ENCODE data around the gene EML4.

DNA sequence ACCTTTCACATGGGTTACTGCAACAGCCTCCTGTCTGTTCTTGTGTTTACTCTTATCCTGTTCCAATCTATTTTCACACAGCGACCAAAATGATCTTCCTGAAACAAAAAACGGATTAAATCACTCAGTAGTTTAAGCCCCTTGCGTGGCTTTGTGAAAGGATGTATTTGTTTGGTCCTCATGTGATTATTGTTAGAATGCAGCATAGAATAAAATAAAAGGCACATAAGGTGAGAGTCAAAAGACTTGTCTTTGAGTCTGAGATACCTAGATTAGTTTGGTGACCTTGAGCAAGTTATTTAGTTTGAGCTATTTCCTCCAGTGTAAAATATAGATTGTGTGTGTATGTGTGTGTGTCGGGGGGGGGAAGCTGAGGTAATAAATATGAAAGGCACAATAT, 72.4 kb downstream of the EML4 start:
- no peak for TF ChIP-seq YY1 (IDR thresholded peaks at IDR 0.05; ENCODE audit: insufficient read depth, insufficient replicate concordance, low read depth, low read length)
- no peak for TF ChIP-seq JUNB (CRISPR knock-in tag; IDR thresholded peaks at IDR 0.05; ENCODE audit: borderline replicate concordance)
- TF ChIP-seq, protein P1, sequence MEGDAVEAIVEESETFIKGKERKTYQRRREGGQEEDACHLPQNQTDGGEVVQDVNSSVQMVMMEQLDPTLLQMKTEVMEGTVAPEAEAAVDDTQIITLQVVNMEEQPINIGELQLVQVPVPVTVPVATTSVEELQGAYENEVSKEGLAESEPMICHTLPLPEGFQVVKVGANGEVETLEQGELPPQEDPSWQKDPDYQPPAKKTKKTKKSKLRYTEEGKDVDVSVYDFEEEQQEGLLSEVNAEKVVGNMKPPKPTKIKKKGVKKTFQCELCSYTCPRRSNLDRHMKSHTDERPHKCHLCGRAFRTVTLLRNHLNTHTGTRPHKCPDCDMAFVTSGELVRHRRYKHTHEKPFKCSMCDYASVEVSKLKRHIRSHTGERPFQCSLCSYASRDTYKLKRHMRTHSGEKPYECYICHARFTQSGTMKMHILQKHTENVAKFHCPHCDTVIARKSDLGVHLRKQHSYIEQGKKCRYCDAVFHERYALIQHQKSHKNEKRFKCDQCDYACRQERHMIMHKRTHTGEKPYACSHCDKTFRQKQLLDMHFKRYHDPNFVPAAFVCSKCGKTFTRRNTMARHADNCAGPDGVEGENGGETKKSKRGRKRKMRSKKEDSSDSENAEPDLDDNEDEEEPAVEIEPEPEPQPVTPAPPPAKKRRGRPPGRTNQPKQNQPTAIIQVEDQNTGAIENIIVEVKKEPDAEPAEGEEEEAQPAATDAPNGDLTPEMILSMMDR (CRISPR knock-in tag; IDR thresholded peaks at IDR 0.05): no peak
- TF ChIP-seq ZNF615 (CRISPR knock-in tag; IDR thresholded peaks at IDR 0.05; ENCODE audit: borderline replicate concordance): no peak
- TF ChIP-seq TCF7L2 (IDR thresholded peaks at IDR 0.05; ENCODE audit: low read depth, low read length): no peak
- TF ChIP-seq ZNF20 (CRISPR knock-in tag; IDR thresholded peaks at IDR 0.05): no peak
- TF ChIP-seq, protein P2, sequence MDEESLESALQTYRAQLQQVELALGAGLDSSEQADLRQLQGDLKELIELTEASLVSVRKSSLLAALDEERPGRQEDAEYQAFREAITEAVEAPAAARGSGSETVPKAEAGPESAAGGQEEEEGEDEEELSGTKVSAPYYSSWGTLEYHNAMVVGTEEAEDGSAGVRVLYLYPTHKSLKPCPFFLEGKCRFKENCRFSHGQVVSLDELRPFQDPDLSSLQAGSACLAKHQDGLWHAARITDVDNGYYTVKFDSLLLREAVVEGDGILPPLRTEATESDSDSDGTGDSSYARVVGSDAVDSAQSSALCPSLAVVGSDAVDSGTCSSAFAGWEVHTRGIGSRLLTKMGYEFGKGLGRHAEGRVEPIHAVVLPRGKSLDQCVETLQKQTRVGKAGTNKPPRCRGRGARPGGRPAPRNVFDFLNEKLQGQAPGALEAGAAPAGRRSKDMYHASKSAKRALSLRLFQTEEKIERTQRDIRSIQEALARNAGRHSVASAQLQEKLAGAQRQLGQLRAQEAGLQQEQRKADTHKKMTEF (CRISPR knock-in tag; IDR thresholded peaks at IDR 0.05): no peak
- TF ChIP-seq, protein P3, sequence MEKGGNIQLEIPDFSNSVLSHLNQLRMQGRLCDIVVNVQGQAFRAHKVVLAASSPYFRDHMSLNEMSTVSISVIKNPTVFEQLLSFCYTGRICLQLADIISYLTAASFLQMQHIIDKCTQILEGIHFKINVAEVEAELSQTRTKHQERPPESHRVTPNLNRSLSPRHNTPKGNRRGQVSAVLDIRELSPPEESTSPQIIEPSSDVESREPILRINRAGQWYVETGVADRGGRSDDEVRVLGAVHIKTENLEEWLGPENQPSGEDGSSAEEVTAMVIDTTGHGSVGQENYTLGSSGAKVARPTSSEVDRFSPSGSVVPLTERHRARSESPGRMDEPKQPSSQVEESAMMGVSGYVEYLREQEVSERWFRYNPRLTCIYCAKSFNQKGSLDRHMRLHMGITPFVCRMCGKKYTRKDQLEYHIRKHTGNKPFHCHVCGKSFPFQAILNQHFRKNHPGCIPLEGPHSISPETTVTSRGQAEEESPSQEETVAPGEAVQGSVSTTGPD (CRISPR knock-in tag; IDR thresholded peaks at IDR 0.05): no peak
- no peak for TF ChIP-seq TBX3 (IDR thresholded peaks at IDR 0.05; ENCODE audit: borderline replicate concordance)

All from HepG2 (cell line).